Esophagus squamous epithelium (tissue), 5 donors: ENCODE data around the gene AVEN. TPM values are rescaled to one million over a fixed set of nuclear protein-coding genes. Genes with fewer than 3 reads are reported as not detected.

Experiments
- DNase-seq: peaks from one replicate; lab custom pipeline; 2025; lab: John Stamatoyannopoulos, UW
- H3K27ac ChIP-seq, 4 donors: fragments of 200-600 bp; sonication (generic); one replicate each; pipeline ENCODE4 v1.5.1; 2016 to 2019; ENCODE audit warnings: mild to moderate bottlenecking in 1 of 4
- H3K27me3 ChIP-seq, 4 donors: fragments of 200-600 bp; sonication (generic); 1 replicate in 3 of 4; 2 replicates in 1 of 4; pipeline versions ENCODE4 v1.5.1 to v1.6.0; 2017 to 2021; ENCODE audit warnings: antibody characterized with exemption in 1 of 4
- H3K36me3 ChIP-seq, 3 donors: fragments of 200-600 bp; sonication (generic); one replicate each; pipeline ENCODE4 v1.5.1; 2016 to 2019
- H3K4me1 ChIP-seq, 3 donors: fragments of 200-600 bp; sonication (generic); one replicate each; pipeline ENCODE4 v1.5.1; 2017 to 2019
- H3K4me3 ChIP-seq, 4 donors: fragments of 200-600 bp; sonication (generic); 1 replicate in 3 of 4; 2 replicates in 1 of 4; pipeline ENCODE4 v1.5.1; 2016 to 2019; ENCODE audit warnings: mild to moderate bottlenecking in 2 of 4, moderate library complexity in 1 of 4
- H3K9me3 ChIP-seq, 3 donors: fragments of 200-600 bp; sonication (generic); one replicate each; pipeline ENCODE4 v1.5.1; 2016 to 2019
- POLR2A ChIP-seq, 4 donors: fragments of 450-650 bp; IDR thresholded peaks; one replicate each; pipeline ENCODE4 v1.6.1; 2017; ENCODE audit warnings: antibody characterized with exemption in 4 of 4, mild to moderate bottlenecking in 4 of 4, moderate library complexity in 3 of 4
- WGBS, 2 donors: methylation state at CpG; one replicate each; pipeline ENCODE4 v1.1.5; 2018; 5-methylcytosine and 5-hydroxymethylcytosine counted together
- intact Hi-C: fragments of 100-400 bp; cut with DNase I; formaldehyde crosslinking; loops from one replicate; pipeline ENCODE4 v1.15.0; 2022
- total RNA-seq, 4 donors: library from RNA; depleted of rRNA; stranded (reverse); fragments of >200 nt; gene quantifications; one replicate each; pipeline ENCODE4 v1.1.0, GENCODE V29; 2016
- TF ChIP-seq, protein P1 (sequence below), 6 experiments: fragments of 450-650 bp in 4 of 6; fragments of 200-600 bp in 2 of 6; sonication (generic) in 2 of 6; IDR thresholded peaks; one replicate each; pipeline ENCODE4 v1.5.1; 2016 to 2019; ENCODE audit warnings: antibody characterized with exemption in 6 of 6, mild to moderate bottlenecking in 4 of 6, moderate library complexity in 4 of 6
- donor health status: DM: yes; HTN: yes; CAD: no.

Gene AVEN
- total RNA-seq, 4 donors from 2014 or later: 9.9 to 17.5 (median 16.5) TPM

DNA sequence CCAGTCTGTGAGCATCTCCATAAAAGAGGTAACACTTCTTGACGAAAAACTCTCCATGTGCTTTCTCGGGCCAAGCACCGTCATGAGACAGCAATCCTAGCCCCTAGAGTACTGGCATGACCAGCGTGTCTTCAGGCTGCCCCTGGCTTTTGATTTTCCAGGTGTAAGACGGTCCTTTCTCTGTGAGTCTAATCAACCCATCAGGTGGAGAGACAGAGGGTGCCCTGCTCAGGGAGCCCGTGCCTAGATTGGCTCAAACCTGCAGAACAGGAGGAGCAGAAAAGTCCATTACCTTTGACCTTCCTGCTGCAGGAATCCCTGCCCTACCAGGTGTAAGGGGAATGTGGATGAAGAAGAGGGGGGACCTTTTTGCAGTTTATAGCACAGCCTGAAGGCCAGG lies 180.2 kb downstream of the AVEN start:
- no peak for TF ChIP-seq POLR2A (IDR thresholded peaks at IDR 0.05)
- TF ChIP-seq, protein P1, sequence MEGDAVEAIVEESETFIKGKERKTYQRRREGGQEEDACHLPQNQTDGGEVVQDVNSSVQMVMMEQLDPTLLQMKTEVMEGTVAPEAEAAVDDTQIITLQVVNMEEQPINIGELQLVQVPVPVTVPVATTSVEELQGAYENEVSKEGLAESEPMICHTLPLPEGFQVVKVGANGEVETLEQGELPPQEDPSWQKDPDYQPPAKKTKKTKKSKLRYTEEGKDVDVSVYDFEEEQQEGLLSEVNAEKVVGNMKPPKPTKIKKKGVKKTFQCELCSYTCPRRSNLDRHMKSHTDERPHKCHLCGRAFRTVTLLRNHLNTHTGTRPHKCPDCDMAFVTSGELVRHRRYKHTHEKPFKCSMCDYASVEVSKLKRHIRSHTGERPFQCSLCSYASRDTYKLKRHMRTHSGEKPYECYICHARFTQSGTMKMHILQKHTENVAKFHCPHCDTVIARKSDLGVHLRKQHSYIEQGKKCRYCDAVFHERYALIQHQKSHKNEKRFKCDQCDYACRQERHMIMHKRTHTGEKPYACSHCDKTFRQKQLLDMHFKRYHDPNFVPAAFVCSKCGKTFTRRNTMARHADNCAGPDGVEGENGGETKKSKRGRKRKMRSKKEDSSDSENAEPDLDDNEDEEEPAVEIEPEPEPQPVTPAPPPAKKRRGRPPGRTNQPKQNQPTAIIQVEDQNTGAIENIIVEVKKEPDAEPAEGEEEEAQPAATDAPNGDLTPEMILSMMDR (IDR thresholded peaks at IDR 0.05): no peak
- H3K27ac ChIP-seq: no peak overlapping the region
- intact Hi-C loops: no loop called here
- H3K27me3 ChIP-seq: no peaks in the 10 kb centered on the region
- peaks cover 0 to 6% (median 0%) of the 10 kb centered on the region in 3 donors for H3K4me1 ChIP-seq
- 84 to 100% methylated on average over 4 to 6 of the region's 6 CpGs for WGBS, 2 donors
- peaks cover 0 to 21% (median 0%) of the 10 kb centered on the region in 3 donors for H3K36me3 ChIP-seq
- no peak overlapping the region for H3K4me3 ChIP-seq
- no peaks in the 10 kb centered on the region for H3K9me3 ChIP-seq
- no peak for DNase-seq

- TF ChIP-seq, protein P1 (IDR thresholded peaks at IDR 0.05): no peak
- no peak for TF ChIP-seq POLR2A (IDR thresholded peaks at IDR 0.05)
- Histone ChIP-seq H3K27ac (no peak overlapping the region), H3K4me1 (peaks cover 0 to 6% (median 0%) of the 10 kb centered on the region in 3 donors), H3K27me3 (peaks cover 0 to 7% (median 0%) of the 10 kb centered on the region in 4 donors), H3K9me3 (no peaks in the 10 kb centered on the region), H3K4me3 (no peak overlapping the region), H3K36me3 (peaks cover 0 to 21% (median 0%) of the 10 kb centered on the region in 3 donors)
- DNase-seq: no peak
- intact Hi-C loops: no loop called here
- 97 to 100% methylated on average over 4 to 11 of the region's 13 CpGs for WGBS, 2 donors
These were observed 181.3 kb downstream of the AVEN start for GRCh38 chr15:33857726-33858125.

- H3K4me1 ChIP-seq: no peaks in the 10 kb centered on the region
- H3K27me3 ChIP-seq: peaks cover 0 to 24% (median 0%) of the 10 kb centered on the region in 4 donors
- H3K36me3 ChIP-seq: no peaks in the 10 kb centered on the region
- TF ChIP-seq, protein P1 (IDR thresholded peaks at IDR 0.05): no peak
- TF ChIP-seq POLR2A (IDR thresholded peaks at IDR 0.05): no peak
- H3K27ac ChIP-seq: no peak overlapping the region
- intact Hi-C loops: no loop called here
- H3K9me3 ChIP-seq: no peaks in the 10 kb centered on the region
- no peak for DNase-seq
- 52 to 67% methylated on average over 2 of the region's 2 CpGs for WGBS, 2 donors
- no peak overlapping the region for H3K4me3 ChIP-seq
These were observed 186.4 kb downstream of the AVEN start for GRCh38 chr15:33852570-33852969.

GRCh38 chr15:33852094-33852493 lies 186.9 kb downstream of the AVEN start:
- Histone ChIP-seq H3K36me3 (no peaks in the 10 kb centered on the region), H3K9me3 (no peaks in the 10 kb centered on the region), H3K27ac (no peak overlapping the region), H3K4me1 (no peaks in the 10 kb centered on the region), H3K4me3 (no peak overlapping the region), H3K27me3 (peaks cover 0 to 29% (median 0%) of the 10 kb centered on the region in 4 donors)
- WGBS, 2 donors: 58 to 63% methylated on average over 1 of the region's 1 CpG
- TF ChIP-seq POLR2A (IDR thresholded peaks at IDR 0.05): no peak
- TF ChIP-seq, protein P1 (IDR thresholded peaks at IDR 0.05): no peak
- intact Hi-C loops: no loop called here
- no peak for DNase-seq

DNA sequence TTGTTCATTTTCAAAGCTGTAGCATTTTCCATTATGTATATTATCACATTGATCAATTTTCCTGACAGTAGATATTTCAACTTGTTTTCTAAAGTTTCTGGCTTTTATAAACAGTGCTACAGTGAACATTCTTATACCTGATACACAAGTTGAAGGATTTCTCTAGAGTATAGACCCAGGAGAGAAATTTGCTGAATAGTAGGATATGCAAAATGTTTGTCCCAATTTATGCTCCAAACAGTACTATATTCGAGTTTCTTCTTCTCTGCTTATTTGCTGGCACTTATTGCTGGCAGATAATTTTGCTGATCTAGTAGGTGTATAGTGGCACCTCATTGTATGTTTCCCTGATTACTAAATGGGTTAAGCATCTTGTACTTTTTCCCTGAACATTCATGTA lies 187.9 kb downstream of the AVEN start:
- H3K4me3 ChIP-seq: no peak overlapping the region
- WGBS, 2 donors: 67 to 84% methylated on average over 1 of the region's 1 CpG
- intact Hi-C loops: no loop called here
- H3K9me3 ChIP-seq: no peaks in the 10 kb centered on the region
- no peaks in the 10 kb centered on the region for H3K4me1 ChIP-seq
- no peak for DNase-seq
- TF ChIP-seq, protein P1 (IDR thresholded peaks at IDR 0.05): no peak
- no peak for TF ChIP-seq POLR2A (IDR thresholded peaks at IDR 0.05)
- H3K36me3 ChIP-seq: no peaks in the 10 kb centered on the region
- H3K27me3 ChIP-seq: peaks cover 0 to 39% (median 0%) of the 10 kb centered on the region in 4 donors
- H3K27ac ChIP-seq: no peak overlapping the region
